ENCODE measurements around the gene RHBDF2.

DNA sequence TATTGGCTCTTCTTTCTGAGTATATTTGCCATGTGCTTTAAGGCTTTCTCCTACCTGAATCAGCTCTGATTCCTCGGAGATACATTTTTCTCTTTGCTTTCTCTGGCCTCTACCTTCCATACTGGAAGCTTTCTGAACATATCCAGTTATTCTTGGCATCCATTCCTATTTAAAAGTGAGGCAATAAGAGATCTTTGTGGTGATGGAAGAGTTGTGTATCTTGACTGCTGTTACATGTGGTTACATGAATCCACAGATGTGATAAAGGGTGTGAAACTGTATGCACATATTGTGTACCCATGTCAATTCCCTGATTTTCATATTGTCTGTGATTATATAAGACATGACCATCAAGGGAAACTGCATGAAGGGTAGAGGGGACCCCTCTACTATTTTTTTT, 72.7 kb downstream of the RHBDF2 start:
- no peak for TF ChIP-seq CTCF (IDR thresholded peaks at IDR 0.05)
- TF ChIP-seq EZH2 (IDR thresholded peaks at IDR 0.05; ENCODE audit: borderline replicate concordance, insufficient read depth, low read depth, low read length, poor library complexity, severe bottlenecking) = no peak

All from B cell (primary cell).